Colon (tissue), 2 donors: Measurements from ENCODE around the gene CLIC4.

Experiments
- FAIRE-seq: peaks from 2 replicates; lab custom pipeline; 2012; peaks lifted over from hg19 to GRCh38; lab: Jason Lieb, UNC
- donor health status: control.
- donor health status: control.

CLIC4 gene

GRCh38 chr1:24878775-24879742 lies 133.8 kb downstream of the CLIC4 start:
- FAIRE-seq, result no peak

- no peak for FAIRE-seq
Measured at GRCh38 chr1:24881034-24881433, 135.8 kb downstream of the CLIC4 start.

- FAIRE-seq, result no peak
Measured at GRCh38 chr1:24884751-24885150, 139.5 kb downstream of the CLIC4 start.

GRCh38 chr1:24886241-24886640 lies 141.0 kb downstream of the CLIC4 start:
- FAIRE-seq, result no peak

GRCh38 chr1:24888061-24888970 lies 143.1 kb downstream of the CLIC4 start:
- FAIRE-seq, result no peak

- FAIRE-seq, result no peak
Measured at GRCh38 chr1:24888971-24889676, 143.9 kb downstream of the CLIC4 start.

- FAIRE-seq, result no peak
Measured at GRCh38 chr1:24890887-24891286, 145.6 kb downstream of the CLIC4 start.

GRCh38 chr1:24891367-24891766 lies 146.1 kb downstream of the CLIC4 start:
- peak; percentile 14 for FAIRE-seq

- FAIRE-seq, result no peak
Measured at GRCh38 chr1:24892188-24893153, 147.2 kb downstream of the CLIC4 start.

GRCh38 chr1:24893431-24893830 lies 148.2 kb downstream of the CLIC4 start:
- no peak for FAIRE-seq
